Neural cell (in vitro differentiated cells): ENCODE data around the gene RCC2.

Experiments used
- CTCF ChIP-seq: fragments of 450-650 bp; IDR thresholded peaks from 2 replicates; pipeline ENCODE4 v1.5.1; 2014; ENCODE audit warnings: antibody characterized with exemption, mild to moderate bottlenecking, moderate library complexity; ENCODE audit not compliant: poor library complexity, severe bottlenecking
- EP300 ChIP-seq: fragments of 450-650 bp; conservative IDR thresholded peaks from 2 replicates; pipeline ENCODE4 v1.6.1; 2014; ENCODE audit warnings: antibody characterized with exemption, mild to moderate bottlenecking, moderate library complexity; ENCODE audit not compliant: poor library complexity, severe bottlenecking
- EZH2 ChIP-seq: fragments of 200-600, 300-800 bp; shearing (Covaris generic), sonication (generic); IDR thresholded peaks from 2 replicates; pipeline ENCODE4 v1.6.1; 2014; ENCODE audit warnings: antibody characterized with exemption, low read length, borderline replicate concordance, mild to moderate bottlenecking; ENCODE audit not compliant: insufficient read depth, poor library complexity, severe bottlenecking
- POLR2AphosphoS5 ChIP-seq: IDR thresholded peaks from 2 replicates; pipeline ENCODE4 v1.6.1; 2012
- RAD21 ChIP-seq: fragments of 450-650 bp; conservative IDR thresholded peaks from 2 replicates; pipeline ENCODE4 v1.6.1; 2014; ENCODE audit warnings: antibody characterized with exemption, mild to moderate bottlenecking, moderate library complexity
- SMC3 ChIP-seq: fragments of 450-650 bp; conservative IDR thresholded peaks from 2 replicates; pipeline ENCODE4 v1.6.1; 2014; ENCODE audit warnings: antibody characterized with exemption, mild to moderate bottlenecking, moderate library complexity; ENCODE audit not compliant: poor library complexity
- TAF1 ChIP-seq: IDR thresholded peaks from 2 replicates; pipeline ENCODE4 v1.6.1; 2012; ENCODE audit warnings: low read depth
- TF ChIP-seq, protein P1 (sequence below): IDR thresholded peaks from 2 replicates; pipeline ENCODE4 v1.6.1; 2012; ENCODE audit warnings: borderline replicate concordance

- TF ChIP-seq CTCF, result no peak
- no peak for TF ChIP-seq POLR2AphosphoS5
- no peak for TF ChIP-seq EZH2
- no peak for TF ChIP-seq SMC3
- TF ChIP-seq EP300, result no peak
- TF ChIP-seq, protein P1, sequence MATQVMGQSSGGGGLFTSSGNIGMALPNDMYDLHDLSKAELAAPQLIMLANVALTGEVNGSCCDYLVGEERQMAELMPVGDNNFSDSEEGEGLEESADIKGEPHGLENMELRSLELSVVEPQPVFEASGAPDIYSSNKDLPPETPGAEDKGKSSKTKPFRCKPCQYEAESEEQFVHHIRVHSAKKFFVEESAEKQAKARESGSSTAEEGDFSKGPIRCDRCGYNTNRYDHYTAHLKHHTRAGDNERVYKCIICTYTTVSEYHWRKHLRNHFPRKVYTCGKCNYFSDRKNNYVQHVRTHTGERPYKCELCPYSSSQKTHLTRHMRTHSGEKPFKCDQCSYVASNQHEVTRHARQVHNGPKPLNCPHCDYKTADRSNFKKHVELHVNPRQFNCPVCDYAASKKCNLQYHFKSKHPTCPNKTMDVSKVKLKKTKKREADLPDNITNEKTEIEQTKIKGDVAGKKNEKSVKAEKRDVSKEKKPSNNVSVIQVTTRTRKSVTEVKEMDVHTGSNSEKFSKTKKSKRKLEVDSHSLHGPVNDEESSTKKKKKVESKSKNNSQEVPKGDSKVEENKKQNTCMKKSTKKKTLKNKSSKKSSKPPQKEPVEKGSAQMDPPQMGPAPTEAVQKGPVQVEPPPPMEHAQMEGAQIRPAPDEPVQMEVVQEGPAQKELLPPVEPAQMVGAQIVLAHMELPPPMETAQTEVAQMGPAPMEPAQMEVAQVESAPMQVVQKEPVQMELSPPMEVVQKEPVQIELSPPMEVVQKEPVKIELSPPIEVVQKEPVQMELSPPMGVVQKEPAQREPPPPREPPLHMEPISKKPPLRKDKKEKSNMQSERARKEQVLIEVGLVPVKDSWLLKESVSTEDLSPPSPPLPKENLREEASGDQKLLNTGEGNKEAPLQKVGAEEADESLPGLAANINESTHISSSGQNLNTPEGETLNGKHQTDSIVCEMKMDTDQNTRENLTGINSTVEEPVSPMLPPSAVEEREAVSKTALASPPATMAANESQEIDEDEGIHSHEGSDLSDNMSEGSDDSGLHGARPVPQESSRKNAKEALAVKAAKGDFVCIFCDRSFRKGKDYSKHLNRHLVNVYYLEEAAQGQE, result no peak
- no peak for TF ChIP-seq TAF1
- TF ChIP-seq RAD21, result no peak
Observed at GRCh38 chr1:17375651-17376050, 63.8 kb downstream of the RCC2 start.
